ENCODE data around the gene HACD4. TPM values are rescaled to one million over a fixed set of nuclear protein-coding genes. Genes with fewer than 3 reads are reported as not detected.

The HACD4 gene
- total and polyA plus RNA-seq, 9 of the 15 experiments (the other 6 are each of a cell fraction or from before 2014, with no cell fraction given): 0.02 TPM; not detected in 8

GRCh38 chr9:21001581-21001980, 29.9 kb downstream of the HACD4 start:
- POLR2A ChIA-PET: no interaction called here
- BruUV-seq (replicated peaks): no TSS peak
- H3K9me3 ChIP-seq (replicated peaks; ENCODE audit: control insufficient read depth, insufficient read depth, low read depth, low read length): no peaks in the 10 kb centered on the region
- no peaks in the 10 kb centered on the region for H3K4me1 ChIP-seq (replicated peaks in 1 of 2; ENCODE audit: control insufficient read depth in 2 of 2, insufficient read depth in 2 of 2, low read length in 2 of 2)
- no CpG with 5 or more reads among the region's 1 CpG for WGBS (ENCODE audit: insufficient coverage, low coverage, missing lambda C conversion rate)
- H3K27me3 ChIP-seq (ENCODE audit: control insufficient read depth in 2 of 2, insufficient read depth in 2 of 2, low read length in 2 of 2): no peaks in the 10 kb centered on the region
- H3K9me1 ChIP-seq (ENCODE audit: control insufficient read depth, insufficient read depth, low read length): no peaks in the 10 kb centered on the region
- H3K27ac ChIP-seq (ENCODE audit: extremely low read depth, low read depth, low read length): no peak overlapping the region
- FAIRE-seq (no peak), DNase-seq (ENCODE audit: extremely low read depth in 1 of 4, low spot score in 3 of 4) (no peak), ATAC-seq (no peak)
- intact Hi-C loops (cut with micrococcal nuclease): no loop called here
- in situ Hi-C loops (cut with MboI): no loop called here
- TF ChIP-seq HOXB6 (CRISPR knock-in tag; IDR thresholded peaks at IDR 0.05; ENCODE audit: borderline replicate concordance) (no peak), CTCF (IDR thresholded peaks at IDR 0.05 in 2 of 3, conservative IDR thresholded peaks at IDR 0.05 in 1 of 3; ENCODE audit: insufficient read depth in 2 of 3, low read depth in 1 of 3, low read length in 3 of 3) (no peak), FOSL1 (tag; conservative IDR thresholded peaks at IDR 0.05) (no peak), ZNF57 (CRISPR knock-in tag; IDR thresholded peaks at IDR 0.05) (no peak), HNRNPUL1 (IDR thresholded peaks at IDR 0.05; ENCODE audit: low read length) (no peak), ZNF311 (CRISPR knock-in tag; IDR thresholded peaks at IDR 0.05) (no peak), ATF1 (CRISPR knock-in tag; IDR thresholded peaks at IDR 0.05) (no peak), ATF1 (tag; IDR thresholded peaks at IDR 0.05) (no peak), ZZZ3 (IDR thresholded peaks at IDR 0.05) (no peak)
- TF ChIP-seq, protein P1, sequence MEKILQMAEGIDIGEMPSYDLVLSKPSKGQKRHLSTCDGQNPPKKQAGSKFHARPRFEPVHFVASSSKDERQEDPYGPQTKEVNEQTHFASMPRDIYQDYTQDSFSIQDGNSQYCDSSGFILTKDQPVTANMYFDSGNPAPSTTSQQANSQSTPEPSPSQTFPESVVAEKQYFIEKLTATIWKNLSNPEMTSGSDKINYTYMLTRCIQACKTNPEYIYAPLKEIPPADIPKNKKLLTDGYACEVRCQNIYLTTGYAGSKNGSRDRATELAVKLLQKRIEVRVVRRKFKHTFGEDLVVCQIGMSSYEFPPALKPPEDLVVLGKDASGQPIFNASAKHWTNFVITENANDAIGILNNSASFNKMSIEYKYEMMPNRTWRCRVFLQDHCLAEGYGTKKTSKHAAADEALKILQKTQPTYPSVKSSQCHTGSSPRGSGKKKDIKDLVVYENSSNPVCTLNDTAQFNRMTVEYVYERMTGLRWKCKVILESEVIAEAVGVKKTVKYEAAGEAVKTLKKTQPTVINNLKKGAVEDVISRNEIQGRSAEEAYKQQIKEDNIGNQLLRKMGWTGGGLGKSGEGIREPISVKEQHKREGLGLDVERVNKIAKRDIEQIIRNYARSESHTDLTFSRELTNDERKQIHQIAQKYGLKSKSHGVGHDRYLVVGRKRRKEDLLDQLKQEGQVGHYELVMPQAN (IDR thresholded peaks at IDR 0.05; ENCODE audit: borderline replicate concordance): no peak
- H3K9ac ChIP-seq (ENCODE audit: insufficient read depth in 1 of 2, low read depth in 2 of 2, low read length in 2 of 2): no peak overlapping the region
- CTCF ChIA-PET (ENCODE audit: low intra/inter-chr PET ratio): no interaction called here
- no peak overlapping the region for H3K4me3 ChIP-seq
- H3K79me2 ChIP-seq (ENCODE audit: control insufficient read depth, insufficient read depth, low read length): no peaks in the 10 kb centered on the region
- no peak overlapping the region for H2AFZ ChIP-seq (ENCODE audit: low read depth, low read length)
- no peaks in the 10 kb centered on the region for H3K36me3 ChIP-seq (ENCODE audit: control insufficient read depth, insufficient read depth, low read length)
- no peak overlapping the region for H3K4me2 ChIP-seq (ENCODE audit: insufficient read depth, low read length)
- H4K20me1 ChIP-seq (replicated peaks; ENCODE audit: control insufficient read depth, insufficient read depth, low read length): no peaks in the 10 kb centered on the region
